MV-4-11 (cell line): ENCODE measurements around the gene PCAT6.
"Not testable (repeated sequence)": the region's sequence is repeated elsewhere in the genome, so short reads cannot be mapped to it uniquely, and the experiment has no call there.

Experiments used
- DNase-seq: peaks from one replicate; lab custom pipeline; 2025; lab: John Stamatoyannopoulos, UW

PCAT6 gene

GRCh38 chr1:202810615-202811295, at the start of gene PCAT6:
PCAT6 (plus strand) TSS chr1:202810954.
- DNase-seq, result peak; percentile 87

GRCh38 chr1:202762019-202762418, 48.7 kb upstream of the PCAT6 start:
- no peak for DNase-seq

- DNase-seq, result no peak
Measured at GRCh38 chr1:202765721-202766120, 45.0 kb upstream of the PCAT6 start.

GRCh38 chr1:202770135-202770534, 40.6 kb upstream of the PCAT6 start:
- DNase-seq, result no peak

GRCh38 chr1:202781180-202781579, 29.6 kb upstream of the PCAT6 start:
- no peak for DNase-seq

- DNase-seq, result no peak
Measured at GRCh38 chr1:202786804-202787203, 23.9 kb upstream of the PCAT6 start.

- DNase-seq, result no peak
Measured at GRCh38 chr1:202788800-202789199, 22.0 kb upstream of the PCAT6 start.

- no peak for DNase-seq
Measured at GRCh38 chr1:202791077-202791747, 19.5 kb upstream of the PCAT6 start.

GRCh38 chr1:202794051-202794740, 16.6 kb upstream of the PCAT6 start:
- no peak for DNase-seq

- not testable (repeated sequence) for DNase-seq
Measured at GRCh38 chr1:202794931-202795330, 15.8 kb upstream of the PCAT6 start.

GRCh38 chr1:202796670-202797069, 14.1 kb upstream of the PCAT6 start:
- DNase-seq, result no peak

GRCh38 chr1:202798260-202798659, 12.5 kb upstream of the PCAT6 start:
- DNase-seq, result no peak

GRCh38 chr1:202798792-202799331, 11.9 kb upstream of the PCAT6 start:
- DNase-seq, result no peak

- DNase-seq, result no peak
Measured at GRCh38 chr1:202800742-202801141, 10.0 kb upstream of the PCAT6 start.

GRCh38 chr1:202801175-202801574, 9.6 kb upstream of the PCAT6 start:
- DNase-seq, result no peak

- no peak for DNase-seq
Measured at GRCh38 chr1:202802034-202802433, 8.7 kb upstream of the PCAT6 start.

- DNase-seq, result peak; percentile 65
Measured at GRCh38 chr1:202802998-202803932, 7.5 kb upstream of the PCAT6 start.

- no peak for DNase-seq
Measured at GRCh38 chr1:202804126-202804525, 6.6 kb upstream of the PCAT6 start.

- peak; percentile 66 for DNase-seq
Measured at GRCh38 chr1:202805886-202806844, 4.6 kb upstream of the PCAT6 start.

- DNase-seq, result peak; percentile 28
Measured at GRCh38 chr1:202806845-202807450, 3.8 kb upstream of the PCAT6 start.
